Esophagus (tissue), 2 donors: ENCODE measurements around the gene CA11. TPM values are rescaled to one million over a fixed set of nuclear protein-coding genes. Genes with fewer than 3 reads are reported as not detected.
"Not testable (repeated sequence)": the region's sequence is repeated elsewhere in the genome, so short reads cannot be mapped to it uniquely, and the experiment has no call there.

ENCODE experiments used
- H3K27ac ChIP-seq, 2 donors: one replicate each; pipeline ENCODE4 v1.5.1; 2013; ENCODE audit warnings: low read depth in 2 of 2, mild to moderate bottlenecking in 2 of 2, inconsistent platforms in 1 of 2, low read length in 1 of 2, moderate library complexity in 1 of 2
- H3K27me3 ChIP-seq, 2 donors: one replicate each; pipeline ENCODE4 v1.6.1; 2013; ENCODE audit warnings: low read length in 2 of 2, control low read depth in 1 of 2, mild to moderate bottlenecking in 1 of 2; ENCODE audit not compliant: insufficient read depth in 2 of 2, control insufficient read depth in 1 of 2
- H3K36me3 ChIP-seq, 2 donors: one replicate each; pipeline ENCODE4 v1.6.1; 2013; ENCODE audit warnings: low read length in 1 of 2; ENCODE audit not compliant: control insufficient read depth in 2 of 2, insufficient read depth in 2 of 2
- H3K4me1 ChIP-seq, 2 donors: one replicate each; pipeline ENCODE4 v1.6.1; 2013; ENCODE audit warnings: low read length in 1 of 2; ENCODE audit not compliant: control insufficient read depth in 2 of 2, insufficient read depth in 2 of 2
- H3K4me3 ChIP-seq, 2 donors: one replicate each; pipeline ENCODE4 v1.5.1; 2013; ENCODE audit warnings: low read length in 2 of 2, mild to moderate bottlenecking in 2 of 2, low read depth in 1 of 2, moderate library complexity in 1 of 2
- H3K9me3 ChIP-seq, 2 donors: one replicate each; pipeline ENCODE4 v1.6.1; 2013; ENCODE audit warnings: mild to moderate bottlenecking in 2 of 2, low read depth in 1 of 2, low read length in 1 of 2, moderate library complexity in 1 of 2; ENCODE audit not compliant: control insufficient read depth in 2 of 2, insufficient read depth in 1 of 2
- WGBS, 2 donors: extraction: QIAGEN DNeasy Blood & Tissue Kit; methylation state at CpG; one replicate each; pipeline ENCODE4 v1.1.7; 2013; 5-methylcytosine and 5-hydroxymethylcytosine counted together
- polyA plus RNA-seq, 2 donors: library from polyadenylated mRNA; stranded (reverse); fragments of 200-250 nt; gene quantifications; one replicate each; pipeline ENCODE4 v1.2.3, GENCODE V29; 2013
- donor health status: healthy with polysubstance abuse.
- donor health status: Bipolar disorder and iron deficiency.

Gene CA11
- polyA plus RNA-seq, 2 donors = 6.8 to 12.7 TPM

DNA sequence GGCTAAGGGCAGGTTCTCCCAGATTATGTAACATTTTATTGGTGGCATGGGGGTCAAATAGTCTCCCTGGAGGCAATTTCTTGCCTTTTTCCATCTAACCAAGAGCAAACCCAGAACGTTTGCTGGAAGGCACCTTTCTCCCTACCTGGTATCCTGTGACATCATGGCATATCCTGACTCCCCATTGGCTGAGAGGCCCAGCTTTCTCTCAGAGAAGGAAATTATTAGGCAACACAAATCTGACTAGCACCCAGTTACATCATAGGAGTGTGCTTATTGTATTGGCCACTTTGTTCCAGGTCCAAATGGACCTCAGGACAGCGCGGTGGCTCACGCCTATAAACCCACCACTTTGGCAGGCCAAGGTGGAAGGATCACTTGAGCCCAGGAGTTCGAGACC lies 13.8 kb upstream of the CA11 start:
- Histone ChIP-seq H3K9me3 (no peaks in the 10 kb centered on the region), H3K27ac (no peak overlapping the region), H3K27me3 (no peaks in the 10 kb centered on the region), H3K4me3 (no peak overlapping the region), H3K4me1 (no peaks in the 10 kb centered on the region), H3K36me3 (no peaks in the 10 kb centered on the region)
- 80 to 83% methylated on average over 5 of the region's 5 CpGs for WGBS, 2 donors

GRCh38 chr19:48658483-48658882 lies 12.5 kb upstream of the CA11 start:
- Histone ChIP-seq H3K4me1 (no peaks in the 10 kb centered on the region), H3K27ac (no peak overlapping the region)
- 93% methylated on average over 6 of the region's 6 CpGs for WGBS, 2 donors

GRCh38 chr19:48657828-48658227 lies 11.8 kb upstream of the CA11 start:
- not testable (repeated sequence) for H3K9me3 ChIP-seq, H3K27ac ChIP-seq, H3K4me3 ChIP-seq, H3K36me3 ChIP-seq, H3K27me3 ChIP-seq, H3K4me1 ChIP-seq
- 86 to 91% methylated on average over 5 of the region's 5 CpGs for WGBS, 2 donors

More at GRCh38 chr19:48658483-48658882, 12.5 kb upstream of the CA11 start:
- Histone ChIP-seq H3K4me3 (no peak overlapping the region), H3K27me3 (no peaks in the 10 kb centered on the region), H3K36me3 (no peaks in the 10 kb centered on the region), H3K9me3 (no peaks in the 10 kb centered on the region)

GRCh38 chr19:48656840-48657474 lies 11.0 kb upstream of the CA11 start:
- Histone ChIP-seq H3K27ac (no peak overlapping the region), H3K4me3 (no peak overlapping the region), H3K27me3 (no peaks in the 10 kb centered on the region), H3K36me3 (no peaks in the 10 kb centered on the region), H3K9me3 (no peaks in the 10 kb centered on the region), H3K4me1 (no peaks in the 10 kb centered on the region)
- WGBS, 2 donors = 49 to 51% methylated on average over 16 of the region's 16 CpGs

DNA sequence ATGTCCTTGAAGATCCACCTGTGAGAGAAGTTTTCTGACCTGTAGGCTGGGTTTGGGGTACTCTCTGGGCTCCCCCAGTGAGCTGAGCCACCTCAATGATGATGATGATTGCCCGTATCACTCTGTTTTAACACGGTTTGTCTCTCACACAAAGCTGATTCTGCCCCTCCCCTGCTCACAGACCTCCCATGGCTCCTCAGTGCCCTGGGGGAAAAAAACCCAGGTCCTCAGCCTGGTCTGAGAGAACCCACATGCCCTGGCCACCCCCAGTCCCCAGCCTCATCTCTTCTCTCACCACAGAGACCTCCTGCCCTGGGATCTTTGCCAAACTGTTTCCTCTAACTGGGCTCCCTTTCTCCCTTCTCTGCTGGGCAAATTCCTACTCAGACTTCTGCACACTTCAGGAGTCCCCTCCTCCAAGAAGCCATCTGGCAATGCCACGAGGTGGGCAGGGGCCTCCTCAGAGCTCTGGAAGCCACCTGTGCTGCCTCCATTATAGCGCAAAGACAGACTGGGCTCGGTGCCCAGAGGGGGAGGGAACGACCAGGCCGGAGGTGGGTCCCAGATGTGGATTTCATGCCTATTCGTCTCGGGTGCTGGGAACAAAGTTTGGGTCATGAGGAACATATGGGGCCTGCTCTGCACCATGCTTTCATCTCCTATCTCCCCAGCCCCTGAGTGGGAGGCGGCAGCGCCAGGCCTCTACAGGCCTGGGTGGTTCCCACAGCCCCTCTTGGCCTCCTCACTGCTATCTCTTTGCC lies 8.5 kb upstream of the CA11 start:
- no peak overlapping the region for H3K4me3 ChIP-seq
- H3K36me3 ChIP-seq = no peaks in the 10 kb centered on the region
- no peaks in the 10 kb centered on the region for H3K4me1 ChIP-seq
- H3K9me3 ChIP-seq = no peaks in the 10 kb centered on the region
- H3K27ac ChIP-seq = no peak overlapping the region
- H3K27me3 ChIP-seq = no peaks in the 10 kb centered on the region
- WGBS, 2 donors = 45 to 47% methylated on average over 11 of the region's 11 CpGs

DNA sequence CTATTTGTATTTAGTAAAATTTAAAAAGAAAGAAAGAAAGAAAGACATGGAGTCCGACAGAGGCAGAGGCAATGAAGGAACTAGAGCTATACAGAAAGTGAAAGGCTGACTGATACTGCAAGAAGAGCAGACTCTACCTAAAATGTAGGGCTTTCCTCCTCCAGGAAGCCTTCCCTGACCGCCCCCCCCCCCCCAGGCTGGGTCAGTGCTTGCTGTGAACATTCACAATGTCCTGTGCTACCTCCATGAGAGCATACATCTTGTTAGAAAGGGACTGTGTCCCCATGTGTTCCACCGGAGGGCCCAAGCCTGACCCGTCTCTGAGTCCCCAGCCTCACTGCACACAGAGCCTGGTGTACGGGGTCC lies 5.7 kb upstream of the CA11 start:
- H3K4me3 ChIP-seq = no peak overlapping the region
- no peaks in the 10 kb centered on the region for H3K36me3 ChIP-seq
- no peaks in the 10 kb centered on the region for H3K27me3 ChIP-seq
- WGBS, 2 donors = 78 to 92% methylated on average over 5 of the region's 5 CpGs
- no peak overlapping the region for H3K27ac ChIP-seq
- no peaks in the 10 kb centered on the region for H3K9me3 ChIP-seq
- no peaks in the 10 kb centered on the region for H3K4me1 ChIP-seq

- H3K4me3 ChIP-seq = no peak overlapping the region
- WGBS, 2 donors = 92 to 93% methylated on average over 12 of the region's 12 CpGs
- no peaks in the 10 kb centered on the region for H3K36me3 ChIP-seq
- H3K27me3 ChIP-seq = no peaks in the 10 kb centered on the region
- no peaks in the 10 kb centered on the region for H3K9me3 ChIP-seq
- no peaks in the 10 kb centered on the region for H3K4me1 ChIP-seq
- no peak overlapping the region for H3K27ac ChIP-seq
Observed at GRCh38 chr19:48650974-48651682, 5.1 kb upstream of the CA11 start.

GRCh38 chr19:48648134-48648533 lies 2.1 kb upstream of the CA11 start:
- Histone ChIP-seq H3K9me3 (no peaks in the 10 kb centered on the region), H3K4me1 (peaks cover 0 to 7% of the 10 kb centered on the region in 2 donors), H3K36me3 (no peaks in the 10 kb centered on the region), H3K27me3 (no peaks in the 10 kb centered on the region), H3K4me3 (no peak overlapping the region), H3K27ac (no peak overlapping the region)
- 75 to 77% methylated on average over 2 of the region's 2 CpGs for WGBS, 2 donors

DNA sequence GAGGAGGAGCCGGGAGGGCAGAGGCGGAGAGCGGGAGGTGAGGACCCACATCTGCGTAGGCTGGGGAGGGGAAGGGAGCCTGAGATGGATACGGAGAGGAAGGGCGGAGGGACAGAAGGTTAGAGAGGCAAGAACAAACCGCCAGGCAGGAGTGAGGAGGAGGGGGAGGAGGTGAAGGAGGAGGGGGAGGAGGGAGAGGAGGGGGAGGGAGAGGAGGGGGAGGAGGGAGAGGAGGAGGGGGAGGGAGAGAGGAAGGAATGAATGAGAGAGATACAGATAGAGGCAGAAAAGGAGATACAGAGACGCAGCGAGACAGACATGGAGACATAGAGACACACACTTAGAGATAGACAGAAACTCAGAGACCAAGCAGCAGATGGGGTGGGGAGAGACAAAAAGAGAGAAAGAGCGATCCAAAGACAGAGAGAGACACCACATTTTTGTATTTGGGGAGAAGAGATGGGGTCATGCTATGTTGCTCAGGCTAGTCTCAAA lies 782 bp upstream of the CA11 start:
- Histone ChIP-seq H3K27me3 (no peaks in the 10 kb centered on the region), H3K36me3 (no peaks in the 10 kb centered on the region), H3K4me1 (peaks cover 0 to 7% of the 10 kb centered on the region in 2 donors), H3K9me3 (no peaks in the 10 kb centered on the region), H3K27ac (peak overlapping the region in 1 of 2 donors; percentile 79), H3K4me3 (peak overlapping the region in 1 of 2 donors; percentile 51)
- WGBS, 2 donors = 12 to 17% methylated on average over 6 to 8 of the region's 10 CpGs
